Activated CD8-positive, alpha-beta T cell treated with anti-CD3 and anti-CD28 coated beads, Interleukin-2, amount 10 ng/mL, durations not matched to agents 7 days and 5 days (primary cell): ENCODE results near the gene MYCBPAP. TPM values are rescaled to one million over a fixed set of nuclear protein-coding genes. Genes with fewer than 3 reads are reported as not detected.

Experiments
- ATAC-seq: fragments of 150-1000 bp; cut with Tn5 transposase; one replicate; pipeline ENCODE4 v1.10.0; 2021; ENCODE audit warnings: moderate library complexity
- CTCF ChIA-PET: fragments of 350-600 bp; sonication (Branson Sonifier 250); formaldehyde crosslinking; loops from one replicate; lab custom pipeline; 2021; ENCODE audit warnings: antibody characterized with exemption; lab: Charles Lee
- POLR2A ChIA-PET: fragments of 350-600 bp; sonication (Branson Sonifier 250); formaldehyde crosslinking; loops from one replicate; lab custom pipeline; 2021; ENCODE audit warnings: antibody characterized with exemption; lab: Charles Lee
- DNase-seq: peaks from one replicate; pipeline ENCODE4 v3.0.0-alpha.2; 2020
- H3K27ac Mint-ChIP-seq: one replicate; pipeline ENCODE4 v1.8.0; 2021; ENCODE audit warnings: mild to moderate bottlenecking, mixed read lengths
- H3K27me3 Mint-ChIP-seq: one replicate; pipeline ENCODE4 v1.8.0; 2021; ENCODE audit warnings: low read depth, mixed read lengths
- H3K36me3 Mint-ChIP-seq: one replicate; pipeline ENCODE4 v1.8.0; 2021; ENCODE audit warnings: low read depth, mixed read lengths
- H3K4me1 Mint-ChIP-seq: one replicate; pipeline ENCODE4 v1.8.0; 2021; ENCODE audit warnings: low read depth, mixed read lengths
- H3K4me3 Mint-ChIP-seq: one replicate; pipeline ENCODE4 v1.8.0; 2021; ENCODE audit warnings: mild to moderate bottlenecking, mixed read lengths
- H3K9me3 Mint-ChIP-seq: one replicate; pipeline ENCODE4 v1.8.0; 2022; ENCODE audit warnings: mixed read lengths; ENCODE audit not compliant: insufficient read depth
- total RNA-seq, 2 experiments: library from RNA; stranded (reverse); gene quantifications; one replicate each; pipeline ENCODE4 v1.2.3, GENCODE V29; 2021

Gene MYCBPAP
- total RNA-seq, 2 experiments from 2014 or later, result 7.7 to 9.3 TPM

DNA sequence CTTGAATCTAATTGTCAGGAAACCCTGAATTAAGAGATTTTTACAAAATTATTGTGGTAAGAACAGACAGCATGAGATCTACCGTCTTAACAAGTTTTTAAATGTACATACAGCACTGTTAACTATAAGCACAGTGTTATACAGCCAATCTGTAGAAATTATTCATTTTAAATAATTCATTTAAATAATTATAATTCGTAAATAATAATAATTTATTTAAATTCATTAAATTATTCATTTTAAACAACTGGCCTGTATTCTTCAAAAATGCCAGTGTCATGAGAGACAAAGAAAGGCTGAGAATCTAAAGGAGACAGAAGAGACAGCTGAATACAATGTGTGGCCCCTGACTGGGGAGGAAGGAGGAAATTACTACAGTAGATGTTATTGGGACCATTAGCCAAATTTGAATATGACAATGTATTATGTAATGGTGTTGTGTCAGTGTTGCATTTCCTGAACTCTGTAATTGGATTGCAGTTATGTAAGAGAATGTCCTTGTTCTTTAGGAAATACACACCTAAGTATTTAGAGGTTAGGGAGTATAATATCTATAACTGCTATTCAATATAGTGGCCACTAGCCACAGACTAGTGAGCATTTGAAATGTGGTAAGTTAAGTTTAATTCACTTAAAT, 27.3 kb upstream of the MYCBPAP start:
- H3K9me3 Mint-ChIP-seq, result no peaks in the 10 kb centered on the region
- ATAC-seq (no peak), DNase-seq (no peak)
- H3K36me3 Mint-ChIP-seq, result peaks cover 13% of the 10 kb centered on the region
- CTCF ChIA-PET, result interaction anchor here (1.2 kb wide), 1 partner anchor 108 kb away, joined by 3 read pairs; no protein-coding TSS in a partner anchor
- H3K4me3 Mint-ChIP-seq, result no peak overlapping the region
- peaks cover 3% of the 10 kb centered on the region for H3K27me3 Mint-ChIP-seq
- no peak overlapping the region for H3K27ac Mint-ChIP-seq
- H3K4me1 Mint-ChIP-seq, result peaks cover 18% of the 10 kb centered on the region
- POLR2A ChIA-PET, result no interaction called here

DNA sequence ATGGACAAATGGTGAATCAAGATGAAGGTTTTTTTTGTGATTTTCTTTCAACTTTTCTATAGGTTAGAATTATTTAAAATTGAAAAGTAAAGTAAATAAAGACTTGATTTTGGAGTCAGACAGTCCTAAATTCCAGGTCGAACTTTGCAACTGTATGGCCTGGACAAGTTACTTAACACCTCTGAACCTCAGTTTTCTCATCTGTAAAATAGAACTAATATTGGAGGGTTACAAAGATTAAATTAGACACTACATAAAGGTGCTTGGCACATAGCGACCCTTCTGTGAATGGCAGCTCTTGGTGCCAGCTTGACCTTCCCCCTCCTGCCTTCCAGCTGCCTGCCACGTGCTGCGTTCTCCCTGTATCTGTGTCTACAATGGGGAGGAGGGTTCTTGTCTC, 26.6 kb upstream of the MYCBPAP start:
- peaks cover 18% of the 10 kb centered on the region for H3K4me1 Mint-ChIP-seq
- H3K27ac Mint-ChIP-seq, result no peak overlapping the region
- ChIA-PET POLR2A (no interaction called here), CTCF (interaction anchor here (0.9 to 4.2 kb wide), 5 partner anchors 20 to 145 kb away, joined by 3 to 28 read pairs (median 3); no protein-coding TSS in a partner anchor)
- peaks cover 13% of the 10 kb centered on the region for H3K36me3 Mint-ChIP-seq
- ATAC-seq (no peak), DNase-seq (no peak)
- no peaks in the 10 kb centered on the region for H3K9me3 Mint-ChIP-seq
- no peak overlapping the region for H3K4me3 Mint-ChIP-seq
- no peaks in the 10 kb centered on the region for H3K27me3 Mint-ChIP-seq

- no peaks in the 10 kb centered on the region for H3K9me3 Mint-ChIP-seq
These were observed 26.1 kb upstream of the MYCBPAP start for GRCh38 chr17:50482110-50482509.

DNA sequence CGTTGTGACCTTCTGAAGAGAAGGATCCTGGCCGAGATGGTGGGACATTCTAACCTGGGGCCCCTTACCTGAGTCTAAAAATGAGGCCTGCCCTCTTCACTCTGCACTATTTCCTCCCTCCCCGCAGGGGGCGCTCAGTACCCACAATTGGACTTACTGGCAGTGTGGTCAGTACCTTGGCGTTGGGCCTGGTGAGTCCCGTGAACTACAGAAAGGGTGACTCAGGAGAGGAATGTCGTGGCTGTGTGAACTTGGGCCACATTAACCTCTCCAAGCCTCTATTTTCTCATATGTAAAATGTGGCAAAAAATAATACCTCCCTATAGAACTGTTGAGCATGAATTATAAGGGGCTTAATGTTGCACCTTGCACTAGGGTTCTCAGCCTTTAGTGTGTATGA, 25.7 kb upstream of the MYCBPAP start:
- no peak overlapping the region for H3K4me3 Mint-ChIP-seq
- ChIA-PET POLR2A (interaction anchor here (0.7 kb wide), 1 partner anchor 64 kb away, joined by 3 read pairs; the partner anchor contains the start of gene SPATA20), CTCF (interaction anchor here (0.7 to 4.2 kb wide), 7 partner anchors 9 to 144 kb away, joined by 3 to 28 read pairs (median 3); no protein-coding TSS in a partner anchor)
- no peak overlapping the region for H3K27ac Mint-ChIP-seq
- ATAC-seq (no peak), DNase-seq (peak; percentile 82)
- no peaks in the 10 kb centered on the region for H3K9me3 Mint-ChIP-seq
- H3K36me3 Mint-ChIP-seq, result peaks cover 13% of the 10 kb centered on the region
- H3K27me3 Mint-ChIP-seq, result no peaks in the 10 kb centered on the region
- H3K4me1 Mint-ChIP-seq, result peaks cover 18% of the 10 kb centered on the region

More at GRCh38 chr17:50482110-50482509, 26.1 kb upstream of the MYCBPAP start:
- ATAC-seq, result no peak
- no peak for DNase-seq
- CTCF ChIA-PET, result interaction anchor here (0.9 to 4.2 kb wide), 5 partner anchors 19 to 144 kb away, joined by 3 to 28 read pairs (median 3); no protein-coding TSS in a partner anchor
- Mint-ChIP-seq H3K27me3 (no peaks in the 10 kb centered on the region), H3K4me3 (no peak overlapping the region), H3K36me3 (peaks cover 13% of the 10 kb centered on the region), H3K4me1 (peaks cover 18% of the 10 kb centered on the region), H3K27ac (no peak overlapping the region)
- POLR2A ChIA-PET, result no interaction called here

- Mint-ChIP-seq H3K4me1 (peaks cover 14% of the 10 kb centered on the region), H3K36me3 (peaks cover 12% of the 10 kb centered on the region), H3K27me3 (no peaks in the 10 kb centered on the region), H3K9me3 (no peaks in the 10 kb centered on the region), H3K4me3 (no peak overlapping the region), H3K27ac (no peak overlapping the region)
- CTCF ChIA-PET, result interaction anchor here (0.7 to 4.2 kb wide), 7 partner anchors 9 to 273 kb away, joined by 3 to 28 read pairs (median 3); no protein-coding TSS in a partner anchor
- ATAC-seq (no peak), DNase-seq (no peak)
- POLR2A ChIA-PET, result interaction anchor here (0.7 kb wide), 1 partner anchor 64 kb away, joined by 3 read pairs; the partner anchor contains the start of gene SPATA20
These were observed 25.0 kb upstream of the MYCBPAP start for GRCh38 chr17:50483266-50483665.

DNA sequence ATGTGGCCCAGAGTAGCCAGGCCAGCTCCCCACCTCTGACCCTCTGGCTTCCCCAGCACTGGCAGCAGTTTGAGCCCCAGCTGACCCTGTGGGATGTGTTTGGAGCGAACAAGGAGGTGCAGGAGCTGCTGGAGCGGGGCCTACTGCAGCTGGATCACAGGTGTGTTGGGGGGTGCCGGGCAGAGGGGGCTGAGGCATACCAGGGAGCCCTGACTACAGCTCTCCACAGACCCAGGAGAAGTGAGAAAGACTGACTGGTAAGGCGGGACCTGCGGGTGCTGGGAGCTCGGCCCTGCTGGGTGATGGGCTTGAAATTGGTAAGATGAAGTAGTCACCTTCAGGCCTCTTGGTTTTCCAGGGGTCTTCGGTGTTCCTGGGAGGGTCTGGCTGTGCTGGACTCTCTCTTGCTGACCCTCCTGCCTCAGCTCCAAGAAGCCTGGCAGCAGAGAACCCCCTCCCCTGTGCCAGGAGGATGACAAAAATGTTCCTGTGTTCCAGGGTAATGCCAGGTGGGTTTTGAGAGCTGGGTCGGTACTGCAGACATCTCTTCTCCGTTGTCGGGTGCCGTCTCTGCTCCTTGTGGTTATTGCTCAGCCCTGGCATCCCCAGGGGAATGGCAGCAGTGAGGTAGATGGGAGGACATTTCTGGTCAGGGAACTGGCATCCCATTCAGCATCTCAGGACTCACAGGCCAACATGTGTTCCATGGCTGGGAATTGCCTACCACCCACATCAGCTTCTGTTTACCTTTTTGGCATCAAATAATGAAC, 23.7 kb upstream of the MYCBPAP start:
- ATAC-seq (no peak), DNase-seq (no peak)
- no peaks in the 10 kb centered on the region for H3K9me3 Mint-ChIP-seq
- H3K4me3 Mint-ChIP-seq, result no peak overlapping the region
- H3K36me3 Mint-ChIP-seq, result peaks cover 10% of the 10 kb centered on the region
- peaks cover 11% of the 10 kb centered on the region for H3K4me1 Mint-ChIP-seq
- POLR2A ChIA-PET, result interaction anchor here (0.5 kb wide), 1 partner anchor 290 kb away, joined by 3 read pairs; no protein-coding TSS in a partner anchor
- no peaks in the 10 kb centered on the region for H3K27me3 Mint-ChIP-seq
- H3K27ac Mint-ChIP-seq, result no peak overlapping the region
- CTCF ChIA-PET, result interaction anchor here (0.8 to 4.2 kb wide), 8 partner anchors 13 to 272 kb away, joined by 3 to 28 read pairs (median 4); no protein-coding TSS in a partner anchor

DNA sequence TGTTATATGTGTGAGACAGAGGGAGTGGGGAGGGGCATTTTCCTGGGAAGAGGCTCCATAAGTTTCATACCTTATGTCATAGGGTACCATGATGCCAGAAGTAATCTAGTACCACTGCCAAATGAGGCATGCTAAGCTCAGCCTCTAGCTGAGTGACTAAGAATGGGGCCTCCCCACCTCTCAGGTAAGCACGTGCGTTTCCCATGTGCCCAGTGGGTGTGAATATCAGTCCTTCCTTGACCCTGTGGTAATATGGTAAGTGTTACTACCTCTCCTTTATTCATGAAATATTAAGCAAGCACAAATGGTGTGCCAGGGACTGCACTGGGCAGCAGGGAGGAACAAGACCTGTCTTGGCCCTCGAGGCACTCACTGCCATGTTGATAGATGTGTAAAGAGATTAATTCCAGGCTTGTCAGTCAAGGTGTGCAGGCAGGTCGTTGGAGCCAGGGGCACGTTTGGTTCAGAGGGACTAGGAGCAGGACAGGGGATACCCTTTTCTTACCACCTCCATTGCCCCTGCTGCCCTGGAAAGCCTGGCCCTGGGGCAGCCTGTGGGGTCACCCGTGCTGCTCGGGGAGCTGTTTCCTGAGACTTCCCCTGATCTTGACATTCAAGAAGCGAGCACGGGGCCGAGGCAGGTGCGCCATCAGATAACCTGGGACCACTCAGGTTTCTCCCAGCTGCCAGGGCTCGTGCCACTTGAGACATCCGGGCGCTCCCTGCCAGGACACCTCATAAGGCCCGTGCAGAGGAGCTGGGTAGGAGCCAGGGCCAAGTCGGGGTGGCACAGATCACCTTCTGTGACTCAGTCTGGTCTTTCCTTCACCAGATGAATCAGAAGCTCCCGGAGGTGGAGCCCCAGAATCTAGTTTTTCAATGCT, 20.8 kb upstream of the MYCBPAP start:
- H3K4me1 Mint-ChIP-seq, result no peaks in the 10 kb centered on the region
- DNase-seq (no peak), ATAC-seq (no peak)
- H3K9me3 Mint-ChIP-seq, result no peaks in the 10 kb centered on the region
- no peak overlapping the region for H3K27ac Mint-ChIP-seq
- ChIA-PET CTCF (interaction anchor here (1.0 to 1.6 kb wide), 3 partner anchors 8 to 16 kb away, joined by 3 to 4 read pairs (median 3); no protein-coding TSS in a partner anchor), POLR2A (no interaction called here)
- H3K36me3 Mint-ChIP-seq, result peaks cover 8% of the 10 kb centered on the region
- no peak overlapping the region for H3K4me3 Mint-ChIP-seq
- H3K27me3 Mint-ChIP-seq, result no peaks in the 10 kb centered on the region

- H3K4me1 Mint-ChIP-seq, result no peaks in the 10 kb centered on the region
- ChIA-PET CTCF (interaction anchor here (1.2 to 1.6 kb wide), 2 partner anchors 10 kb away, joined by 3 to 6 read pairs; no protein-coding TSS in a partner anchor), POLR2A (interaction anchor here (1.1 kb wide), 1 partner anchor 9 kb away, joined by 3 read pairs; no protein-coding TSS in a partner anchor)
- H3K9me3 Mint-ChIP-seq, result no peaks in the 10 kb centered on the region
- no peak for DNase-seq
- ATAC-seq, result no peak
- H3K27me3 Mint-ChIP-seq, result peaks cover 1% of the 10 kb centered on the region
- H3K27ac Mint-ChIP-seq, result no peak overlapping the region
- H3K4me3 Mint-ChIP-seq, result no peak overlapping the region
- H3K36me3 Mint-ChIP-seq, result peaks cover 1% of the 10 kb centered on the region
These were observed 19.4 kb upstream of the MYCBPAP start for GRCh38 chr17:50488880-50489279.

DNA sequence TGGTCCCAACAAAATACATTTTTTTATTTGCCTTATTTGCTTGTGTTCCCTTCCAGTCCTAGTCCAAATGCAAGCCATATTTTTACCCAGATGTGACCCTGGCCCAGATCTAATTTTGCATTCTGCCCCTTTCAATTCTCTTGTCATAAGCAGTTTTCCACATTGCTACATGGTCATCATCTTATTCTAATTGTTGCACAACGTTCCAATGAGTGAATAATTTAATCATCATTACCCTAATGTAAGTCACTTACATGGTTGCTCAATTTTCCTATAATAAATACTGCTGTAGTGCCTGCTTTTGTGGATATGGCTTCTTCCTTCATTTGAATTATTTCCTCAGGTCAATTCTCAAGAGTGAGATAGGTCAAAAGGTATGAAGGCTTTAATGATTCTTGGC, 16.7 kb upstream of the MYCBPAP start:
- H3K4me1 Mint-ChIP-seq, result no peaks in the 10 kb centered on the region
- POLR2A ChIA-PET, result no interaction called here
- no peaks in the 10 kb centered on the region for H3K9me3 Mint-ChIP-seq
- H3K27me3 Mint-ChIP-seq, result peaks cover 2% of the 10 kb centered on the region
- CTCF ChIA-PET, result interaction anchor here (1.6 kb wide), 1 partner anchor 9 kb away, joined by 4 read pairs; no protein-coding TSS in a partner anchor
- ATAC-seq (no peak), DNase-seq (no peak)
- H3K27ac Mint-ChIP-seq, result no peak overlapping the region
- H3K36me3 Mint-ChIP-seq, result no peaks in the 10 kb centered on the region
- H3K4me3 Mint-ChIP-seq, result no peak overlapping the region

DNA sequence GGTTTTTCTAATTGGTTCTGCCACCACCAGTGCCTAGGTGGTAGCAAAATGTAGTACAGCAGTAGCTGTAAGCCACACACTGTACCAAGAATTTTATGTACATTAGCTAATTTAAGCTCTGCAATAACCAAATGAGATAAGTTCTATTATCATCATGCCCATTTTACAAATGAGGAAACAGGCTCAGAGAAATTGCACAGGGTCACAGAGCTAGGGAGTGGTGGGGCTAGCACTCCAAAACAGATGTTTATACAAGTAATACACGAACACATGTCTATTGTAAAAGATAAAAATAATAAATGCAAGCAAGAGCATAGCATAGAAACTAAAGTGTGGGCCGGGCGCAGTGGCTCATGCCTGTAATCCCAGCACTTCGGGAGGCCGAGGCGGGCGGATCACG, 16.0 kb upstream of the MYCBPAP start:
- Mint-ChIP-seq H3K4me3 (no peak overlapping the region), H3K4me1 (no peaks in the 10 kb centered on the region), H3K27ac (no peak overlapping the region), H3K36me3 (no peaks in the 10 kb centered on the region), H3K27me3 (peaks cover 4% of the 10 kb centered on the region), H3K9me3 (no peaks in the 10 kb centered on the region)
- DNase-seq (no peak), ATAC-seq (no peak)
- ChIA-PET CTCF (interaction anchor here (1.2 to 1.6 kb wide), 2 partner anchors 9 to 12 kb away, joined by 3 to 4 read pairs; no protein-coding TSS in a partner anchor), POLR2A (no interaction called here)

DNA sequence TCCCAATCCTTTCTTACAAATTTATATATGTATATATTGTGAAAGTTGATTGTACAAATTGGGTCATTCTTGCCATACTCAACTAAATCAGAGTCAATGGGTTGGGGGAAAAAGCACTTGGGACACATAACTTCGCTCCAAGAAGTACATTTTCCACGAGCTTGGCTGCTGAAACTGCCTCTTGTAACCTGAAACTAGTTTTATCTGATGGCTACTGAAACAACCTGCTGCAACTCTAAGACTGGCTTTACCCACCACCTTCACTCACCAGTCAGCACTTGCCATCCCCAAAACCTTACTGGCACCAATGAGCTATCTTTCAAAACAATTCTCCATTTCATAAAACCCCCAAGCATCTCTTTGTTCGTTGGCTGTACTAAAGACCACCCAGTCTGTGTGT, 14.5 kb upstream of the MYCBPAP start:
- no peak overlapping the region for H3K4me3 Mint-ChIP-seq
- no peaks in the 10 kb centered on the region for H3K4me1 Mint-ChIP-seq
- H3K27ac Mint-ChIP-seq, result no peak overlapping the region
- ATAC-seq (no peak), DNase-seq (no peak)
- ChIA-PET POLR2A (no interaction called here), CTCF (interaction anchor here (0.6 to 1.3 kb wide), 3 partner anchors 18 to 132 kb away, joined by 3 to 4 read pairs (median 3); no protein-coding TSS in a partner anchor)
- H3K27me3 Mint-ChIP-seq, result peaks cover 4% of the 10 kb centered on the region
- no peaks in the 10 kb centered on the region for H3K36me3 Mint-ChIP-seq
- H3K9me3 Mint-ChIP-seq, result no peaks in the 10 kb centered on the region
